ENCODE data around the gene SLC39A11.

SLC39A11 gene

GRCh38 chr17:72692676-72693075 lies 399.8 kb downstream of the SLC39A11 start:
- Histone ChIP-seq H3K79me2 (ENCODE audit: low read length) (no peaks in the 10 kb centered on the region), H4K20me1 (ENCODE audit: insufficient read depth, low read length) (no peaks in the 10 kb centered on the region), H3K4me2 (ENCODE audit: low read length) (no peak overlapping the region), H3K4me3 (ENCODE audit: low read length) (no peak overlapping the region), H3K9ac (ENCODE audit: low read length) (no peak overlapping the region), H3K9me3 (ENCODE audit: insufficient read depth, low read length) (no peaks in the 10 kb centered on the region), H2AFZ (ENCODE audit: low read depth, low read length) (no peak overlapping the region), H3K36me3 (replicated peaks; ENCODE audit: low read depth, low read length) (no peaks in the 10 kb centered on the region), H3K27ac (ENCODE audit: low read length) (no peak overlapping the region), H3K27me3 (ENCODE audit: low read depth, low read length) (no peaks in the 10 kb centered on the region), H3K4me1 (ENCODE audit: low read length) (no peaks in the 10 kb centered on the region)
- TF ChIP-seq CTCF (IDR thresholded peaks at IDR 0.05; ENCODE audit: low read depth, low read length) = no peak
- no peak for TF ChIP-seq EZH2phosphoT487 (IDR thresholded peaks at IDR 0.05; ENCODE audit: low read depth)

- H2AFZ ChIP-seq (ENCODE audit: low read depth, low read length) = no peak overlapping the region
- no peak overlapping the region for H3K4me3 ChIP-seq (ENCODE audit: low read length)
- no peak overlapping the region for H3K27ac ChIP-seq (ENCODE audit: low read length)
- no peak for TF ChIP-seq CTCF (IDR thresholded peaks at IDR 0.05; ENCODE audit: low read depth, low read length)
- H3K9ac ChIP-seq (ENCODE audit: low read length) = no peak overlapping the region
- H3K9me3 ChIP-seq (ENCODE audit: insufficient read depth, low read length) = no peaks in the 10 kb centered on the region
- no peaks in the 10 kb centered on the region for H4K20me1 ChIP-seq (ENCODE audit: insufficient read depth, low read length)
- H3K79me2 ChIP-seq (ENCODE audit: low read length) = no peaks in the 10 kb centered on the region
- no peaks in the 10 kb centered on the region for H3K4me1 ChIP-seq (ENCODE audit: low read length)
- H3K27me3 ChIP-seq (ENCODE audit: low read depth, low read length) = no peaks in the 10 kb centered on the region
- no peak overlapping the region for H3K4me2 ChIP-seq (ENCODE audit: low read length)
- H3K36me3 ChIP-seq (replicated peaks; ENCODE audit: low read depth, low read length) = no peaks in the 10 kb centered on the region
Measured at GRCh38 chr17:72691586-72691985, 400.9 kb downstream of the SLC39A11 start.

- H4K20me1 ChIP-seq (ENCODE audit: insufficient read depth, low read length) = no peaks in the 10 kb centered on the region
Measured at GRCh38 chr17:72691017-72691416, 401.5 kb downstream of the SLC39A11 start.

GRCh38 chr17:72687886-72688285 lies 404.6 kb downstream of the SLC39A11 start:
- Histone ChIP-seq H2AFZ (ENCODE audit: low read depth, low read length) (no peak overlapping the region), H3K27me3 (ENCODE audit: low read depth, low read length) (no peaks in the 10 kb centered on the region), H3K4me3 (ENCODE audit: low read length) (no peak overlapping the region), H3K79me2 (ENCODE audit: low read length) (no peaks in the 10 kb centered on the region), H3K9me3 (ENCODE audit: insufficient read depth, low read length) (no peaks in the 10 kb centered on the region), H4K20me1 (ENCODE audit: insufficient read depth, low read length) (no peaks in the 10 kb centered on the region), H3K4me1 (ENCODE audit: low read length) (no peaks in the 10 kb centered on the region), H3K27ac (ENCODE audit: low read length) (no peak overlapping the region), H3K36me3 (replicated peaks; ENCODE audit: low read depth, low read length) (no peaks in the 10 kb centered on the region), H3K4me2 (ENCODE audit: low read length) (no peak overlapping the region), H3K9ac (ENCODE audit: low read length) (no peak overlapping the region)
- TF ChIP-seq CTCF (IDR thresholded peaks at IDR 0.05; ENCODE audit: low read depth, low read length) (no peak), EZH2phosphoT487 (IDR thresholded peaks at IDR 0.05; ENCODE audit: low read depth) (no peak)

More at GRCh38 chr17:72691017-72691416, 401.5 kb downstream of the SLC39A11 start:
- Histone ChIP-seq H3K4me1 (ENCODE audit: low read length) (no peaks in the 10 kb centered on the region), H3K4me3 (ENCODE audit: low read length) (no peak overlapping the region), H3K36me3 (replicated peaks; ENCODE audit: low read depth, low read length) (no peaks in the 10 kb centered on the region), H3K27me3 (ENCODE audit: low read depth, low read length) (no peaks in the 10 kb centered on the region), H3K27ac (ENCODE audit: low read length) (no peak overlapping the region), H3K9ac (ENCODE audit: low read length) (no peak overlapping the region), H3K9me3 (ENCODE audit: insufficient read depth, low read length) (no peaks in the 10 kb centered on the region), H2AFZ (ENCODE audit: low read depth, low read length) (no peak overlapping the region), H3K4me2 (ENCODE audit: low read length) (no peak overlapping the region), H3K79me2 (ENCODE audit: low read length) (no peaks in the 10 kb centered on the region)
- TF ChIP-seq CTCF (IDR thresholded peaks at IDR 0.05; ENCODE audit: low read depth, low read length) = no peak
- TF ChIP-seq EZH2phosphoT487 (IDR thresholded peaks at IDR 0.05; ENCODE audit: low read depth) = no peak

Measured in OCI-LY3 (cell line).